Cardiac muscle cell (in vitro differentiated cells and primary cell): ENCODE measurements around the gene PCDHA9. TPM values are rescaled to one million over a fixed set of nuclear protein-coding genes. Genes with fewer than 3 reads are reported as not detected.
A peak's percentile ranks its signal among the peaks of the same experiment; 100 is the strongest.
"Not testable (repeated sequence)": the region's sequence is repeated elsewhere in the genome, so short reads cannot be mapped to it uniquely, and the experiment has no call there.

Experiments
- DNase-seq, 2 donors: peaks; one replicate each; pipeline versions ENCODE4 v3.0.0 to v3.0.0-alpha.2; 2010 to 2017; ENCODE audit warnings: low read depth in 1 of 2, low spot score in 1 of 2
- H3K27ac ChIP-seq: fragments of 200-600 bp; sonication (generic); 2 replicates; pipeline ENCODE4 v1.5.1; 2016
- H3K27me3 ChIP-seq: fragments of 200-600 bp; sonication (generic); 2 replicates; pipeline ENCODE4 v1.6.0; 2016; ENCODE audit warnings: control low read depth
- H3K36me3 ChIP-seq: fragments of 200-600 bp; sonication (generic); 2 replicates; pipeline ENCODE4 v1.5.1; 2016; ENCODE audit warnings: control low read depth
- H3K4me1 ChIP-seq: fragments of 200-600 bp; sonication (generic); 2 replicates; pipeline ENCODE4 v1.8.1; 2017; ENCODE audit warnings: low read depth, mild to moderate bottlenecking, mixed run types
- H3K4me3 ChIP-seq: fragments of 200-600 bp; sonication (generic); 2 replicates; pipeline ENCODE4 v1.5.1; 2016; ENCODE audit warnings: mild to moderate bottlenecking
- H3K9me3 ChIP-seq: fragments of 200-600 bp; sonication (generic); 2 replicates; pipeline ENCODE4 v1.5.1; 2017; ENCODE audit warnings: low read depth, mild to moderate bottlenecking, control low read depth
- polyA plus RNA-seq: library from polyadenylated mRNA; unstranded; fragments of >200 nt; fragmentation: Nextera tagmentation; extraction: Ambion mirVana; gene quantifications from 2 replicates; pipeline ENCODE4 v1.2.1, GENCODE V29; 2016
- total RNA-seq: library from RNA; depleted of rRNA; stranded (reverse); fragments of >200 nt; gene quantifications from 2 replicates; pipeline ENCODE4 v1.2.3, GENCODE V29; 2016
- TF ChIP-seq, protein P1 (sequence below): IDR thresholded peaks from 2 replicates; pipeline ENCODE4 v1.5.1; 2012; ENCODE audit warnings: low read depth, mild to moderate bottlenecking, low read length

Gene PCDHA9
- total and polyA plus RNA-seq, 2 experiments from 2014 or later: 0.70 to 2.2 TPM

GRCh38 chr5:140828362-140828737 is 19.8 kb upstream of the PCDHA9 start:
- TF ChIP-seq, protein P1, sequence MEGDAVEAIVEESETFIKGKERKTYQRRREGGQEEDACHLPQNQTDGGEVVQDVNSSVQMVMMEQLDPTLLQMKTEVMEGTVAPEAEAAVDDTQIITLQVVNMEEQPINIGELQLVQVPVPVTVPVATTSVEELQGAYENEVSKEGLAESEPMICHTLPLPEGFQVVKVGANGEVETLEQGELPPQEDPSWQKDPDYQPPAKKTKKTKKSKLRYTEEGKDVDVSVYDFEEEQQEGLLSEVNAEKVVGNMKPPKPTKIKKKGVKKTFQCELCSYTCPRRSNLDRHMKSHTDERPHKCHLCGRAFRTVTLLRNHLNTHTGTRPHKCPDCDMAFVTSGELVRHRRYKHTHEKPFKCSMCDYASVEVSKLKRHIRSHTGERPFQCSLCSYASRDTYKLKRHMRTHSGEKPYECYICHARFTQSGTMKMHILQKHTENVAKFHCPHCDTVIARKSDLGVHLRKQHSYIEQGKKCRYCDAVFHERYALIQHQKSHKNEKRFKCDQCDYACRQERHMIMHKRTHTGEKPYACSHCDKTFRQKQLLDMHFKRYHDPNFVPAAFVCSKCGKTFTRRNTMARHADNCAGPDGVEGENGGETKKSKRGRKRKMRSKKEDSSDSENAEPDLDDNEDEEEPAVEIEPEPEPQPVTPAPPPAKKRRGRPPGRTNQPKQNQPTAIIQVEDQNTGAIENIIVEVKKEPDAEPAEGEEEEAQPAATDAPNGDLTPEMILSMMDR: no peak
- Histone ChIP-seq H3K4me1 (no peaks in the 10 kb centered on the region), H3K36me3 (no peaks in the 10 kb centered on the region), H3K4me3 (peak overlapping the region; percentile 51), H3K27ac (no peak overlapping the region), H3K9me3 (no peaks in the 10 kb centered on the region), H3K27me3 (no peaks in the 10 kb centered on the region)
- peak in 1 of 2 donors; percentile 31 for DNase-seq

- not testable (repeated sequence) for H3K27me3 ChIP-seq, H3K36me3 ChIP-seq, H3K4me3 ChIP-seq, DNase-seq, H3K27ac ChIP-seq, H3K4me1 ChIP-seq, H3K9me3 ChIP-seq
These were observed 18.4 kb upstream of the PCDHA9 start for GRCh38 chr5:140829511-140830501.

GRCh38 chr5:140833993-140834392 is 14.2 kb upstream of the PCDHA9 start, which contains the start of gene PCDHA7:
PCDHA7 (plus strand) TSS chr5:140834269; CDS start chr5:140834384, 115 bp downstream.
- no peaks in the 10 kb centered on the region for H3K36me3 ChIP-seq
- H3K27me3 ChIP-seq: no peaks in the 10 kb centered on the region
- no peak within 1 kb of the TSS for H3K4me3 ChIP-seq
- H3K27ac ChIP-seq: no peak within 1 kb of the TSS
- no peaks in the 10 kb centered on the region for H3K9me3 ChIP-seq
- DNase-seq: peak in 1 of 2 donors; percentile 34
- TF ChIP-seq, protein P1: no peak
- no peaks in the 10 kb centered on the region for H3K4me1 ChIP-seq

- not testable (repeated sequence) for DNase-seq, H3K27me3 ChIP-seq, H3K4me3 ChIP-seq, H3K27ac ChIP-seq, H3K9me3 ChIP-seq, H3K36me3 ChIP-seq, H3K4me1 ChIP-seq
These were observed 13.7 kb upstream of the PCDHA9 start for GRCh38 chr5:140834439-140835008.

GRCh38 chr5:140835622-140836510 is 12.3 kb upstream of the PCDHA9 start:
- Histone ChIP-seq H3K27me3 (no peaks in the 10 kb centered on the region), H3K4me1 (no peaks in the 10 kb centered on the region), H3K4me3 (no peak overlapping the region), H3K9me3 (no peaks in the 10 kb centered on the region), H3K27ac (no peak overlapping the region), H3K36me3 (no peaks in the 10 kb centered on the region)
- TF ChIP-seq, protein P1: no peak
- no peak for DNase-seq
